Measurements from ENCODE around the gene CBX8. TPM values are rescaled to one million over a fixed set of nuclear protein-coding genes. Genes with fewer than 3 reads are reported as not detected.
"Not testable (repeated sequence)": the region's sequence is repeated elsewhere in the genome, so short reads cannot be mapped to it uniquely, and the experiment has no call there.

CBX8 gene
- total RNA-seq, 2 experiments from 2014 or later, result 4.3 to 6.4 TPM

- no peaks in the 10 kb centered on the region for H3K36me3 Mint-ChIP-seq (ENCODE audit: low read depth)
- peaks cover 30% of the 10 kb centered on the region for H3K27me3 Mint-ChIP-seq
- POLR2A ChIA-PET, result no interaction called here
- DNase-seq, result no peak
- H3K4me3 Mint-ChIP-seq, result no peak overlapping the region
- no peaks in the 10 kb centered on the region for H3K9me3 Mint-ChIP-seq
- H3K27ac Mint-ChIP-seq, result no peak overlapping the region
- CTCF ChIA-PET, result no interaction called here
- no peaks in the 10 kb centered on the region for H3K4me1 Mint-ChIP-seq
These were observed 25.6 kb downstream of the CBX8 start for GRCh38 chr17:79771276-79771675.

GRCh38 chr17:79769570-79770506 is 27.0 kb downstream of the CBX8 start:
- POLR2A ChIA-PET, result no interaction called here
- no peak for DNase-seq
- Mint-ChIP-seq H3K9me3 (no peaks in the 10 kb centered on the region), H3K27me3 (peaks cover 17% of the 10 kb centered on the region), H3K4me1 (no peaks in the 10 kb centered on the region), H3K27ac (no peak overlapping the region), H3K36me3 (ENCODE audit: low read depth) (no peaks in the 10 kb centered on the region), H3K4me3 (no peak overlapping the region)
- CTCF ChIA-PET, result interaction anchor here (0.6 kb wide), 1 partner anchor 222 kb away, joined by 4 read pairs; no protein-coding TSS in a partner anchor

GRCh38 chr17:79765708-79766107 is 31.2 kb downstream of the CBX8 start:
- no peaks in the 10 kb centered on the region for H3K4me1 Mint-ChIP-seq
- H3K27ac Mint-ChIP-seq, result no peak overlapping the region
- H3K4me3 Mint-ChIP-seq, result no peak overlapping the region
- CTCF ChIA-PET, result interaction anchor here (1.2 kb wide), 1 partner anchor 20 kb away, joined by 3 read pairs; no protein-coding TSS in a partner anchor
- no peaks in the 10 kb centered on the region for H3K9me3 Mint-ChIP-seq
- DNase-seq, result no peak
- H3K27me3 Mint-ChIP-seq, result peaks cover 5% of the 10 kb centered on the region
- no peaks in the 10 kb centered on the region for H3K36me3 Mint-ChIP-seq (ENCODE audit: low read depth)
- POLR2A ChIA-PET, result no interaction called here

GRCh38 chr17:79761894-79762589 is 34.8 kb downstream of the CBX8 start:
- H3K9me3 Mint-ChIP-seq, result no peaks in the 10 kb centered on the region
- CTCF ChIA-PET, result interaction anchor here (1.2 kb wide), 1 partner anchor 16 kb away, joined by 3 read pairs; no protein-coding TSS in a partner anchor
- POLR2A ChIA-PET, result no interaction called here
- peaks cover 15% of the 10 kb centered on the region for H3K27me3 Mint-ChIP-seq
- no peak overlapping the region for H3K4me3 Mint-ChIP-seq
- no peaks in the 10 kb centered on the region for H3K36me3 Mint-ChIP-seq (ENCODE audit: low read depth)
- H3K4me1 Mint-ChIP-seq, result no peaks in the 10 kb centered on the region
- no peak for DNase-seq
- no peak overlapping the region for H3K27ac Mint-ChIP-seq

GRCh38 chr17:79760197-79760906 is 36.5 kb downstream of the CBX8 start:
- ChIA-PET POLR2A (no interaction called here), CTCF (interaction anchor here (0.6 to 1.9 kb wide), 2 partner anchors 14 to 1169 kb away, joined by 3 to 4 read pairs; no protein-coding TSS in a partner anchor)
- Mint-ChIP-seq H3K4me3 (no peak overlapping the region), H3K4me1 (no peaks in the 10 kb centered on the region), H3K9me3 (no peaks in the 10 kb centered on the region), H3K27ac (no peak overlapping the region), H3K27me3 (peaks cover 15% of the 10 kb centered on the region), H3K36me3 (ENCODE audit: low read depth) (no peaks in the 10 kb centered on the region)
- DNase-seq, result no peak

- Mint-ChIP-seq H3K27ac (no peak overlapping the region), H3K9me3 (no peaks in the 10 kb centered on the region), H3K4me3 (no peak overlapping the region), H3K27me3 (peaks cover 15% of the 10 kb centered on the region), H3K36me3 (ENCODE audit: low read depth) (no peaks in the 10 kb centered on the region), H3K4me1 (no peaks in the 10 kb centered on the region)
- ChIA-PET CTCF (interaction anchor here (0.8 to 1.9 kb wide), 2 partner anchors 8 to 16 kb away, joined by 3 to 4 read pairs; no protein-coding TSS in a partner anchor), POLR2A (no interaction called here)
- no peak for DNase-seq
These were observed 38.6 kb downstream of the CBX8 start for GRCh38 chr17:79758271-79758670.

GRCh38 chr17:79757140-79757745 is 39.6 kb downstream of the CBX8 start:
- no peaks in the 10 kb centered on the region for H3K9me3 Mint-ChIP-seq
- H3K27me3 Mint-ChIP-seq, result peaks cover 15% of the 10 kb centered on the region
- DNase-seq, result no peak
- H3K4me1 Mint-ChIP-seq, result no peaks in the 10 kb centered on the region
- POLR2A ChIA-PET, result no interaction called here
- H3K36me3 Mint-ChIP-seq (ENCODE audit: low read depth), result no peaks in the 10 kb centered on the region
- CTCF ChIA-PET, result no interaction called here
- no peak overlapping the region for H3K27ac Mint-ChIP-seq
- H3K4me3 Mint-ChIP-seq, result no peak overlapping the region

GRCh38 chr17:79755591-79755990 is 41.3 kb downstream of the CBX8 start:
- ChIA-PET POLR2A (no interaction called here), CTCF (no interaction called here)
- DNase-seq, result no peak
- H3K9me3 Mint-ChIP-seq, result no peaks in the 10 kb centered on the region
- no peak overlapping the region for H3K27ac Mint-ChIP-seq
- no peak overlapping the region for H3K4me3 Mint-ChIP-seq
- no peaks in the 10 kb centered on the region for H3K4me1 Mint-ChIP-seq
- H3K27me3 Mint-ChIP-seq, result peaks cover 29% of the 10 kb centered on the region
- H3K36me3 Mint-ChIP-seq (ENCODE audit: low read depth), result no peaks in the 10 kb centered on the region

- CTCF ChIA-PET; H3K9me3 Mint-ChIP-seq; H3K27ac Mint-ChIP-seq; DNase-seq; H3K4me3 Mint-ChIP-seq; H3K4me1 Mint-ChIP-seq; POLR2A ChIA-PET; H3K36me3 Mint-ChIP-seq (ENCODE audit: low read depth): not testable (repeated sequence)
- H3K27me3 Mint-ChIP-seq, result peaks cover 33% of the 10 kb centered on the region
These were observed 42.0 kb downstream of the CBX8 start for GRCh38 chr17:79754903-79755302.

- H3K4me1 Mint-ChIP-seq, result no peaks in the 10 kb centered on the region
- no peak for DNase-seq
- no peaks in the 10 kb centered on the region for H3K36me3 Mint-ChIP-seq (ENCODE audit: low read depth)
- CTCF ChIA-PET, result no interaction called here
- H3K27ac Mint-ChIP-seq, result no peak overlapping the region
- H3K27me3 Mint-ChIP-seq, result peaks cover 38% of the 10 kb centered on the region
- H3K4me3 Mint-ChIP-seq, result no peak overlapping the region
- H3K9me3 Mint-ChIP-seq, result no peaks in the 10 kb centered on the region
- POLR2A ChIA-PET, result no interaction called here
These were observed 42.5 kb downstream of the CBX8 start for GRCh38 chr17:79754370-79754769.

GRCh38 chr17:79752175-79752574 is 44.7 kb downstream of the CBX8 start:
- Mint-ChIP-seq H3K4me3 (no peak overlapping the region), H3K9me3 (no peaks in the 10 kb centered on the region), H3K27ac (no peak overlapping the region), H3K36me3 (ENCODE audit: low read depth) (peaks cover 2% of the 10 kb centered on the region), H3K4me1 (peaks cover 4% of the 10 kb centered on the region), H3K27me3 (peaks cover 34% of the 10 kb centered on the region)
- DNase-seq, result no peak
- ChIA-PET POLR2A (no interaction called here), CTCF (interaction anchor here (1.2 kb wide), 1 partner anchor 11 kb away, joined by 3 read pairs; no protein-coding TSS in a partner anchor)

- H3K9me3 Mint-ChIP-seq, result no peaks in the 10 kb centered on the region
- H3K36me3 Mint-ChIP-seq (ENCODE audit: low read depth), result peaks cover 2% of the 10 kb centered on the region
- no peak for DNase-seq
- H3K4me1 Mint-ChIP-seq, result peaks cover 11% of the 10 kb centered on the region
- H3K27ac Mint-ChIP-seq, result no peak overlapping the region
- no peak overlapping the region for H3K4me3 Mint-ChIP-seq
- H3K27me3 Mint-ChIP-seq, result peaks cover 44% of the 10 kb centered on the region
- CTCF ChIA-PET, result interaction anchor here (1.2 kb wide), 1 partner anchor 9 kb away, joined by 3 read pairs; no protein-coding TSS in a partner anchor
- POLR2A ChIA-PET, result no interaction called here
These were observed 46.0 kb downstream of the CBX8 start for GRCh38 chr17:79750650-79751545.

All from activated CD4-positive, alpha-beta T cell treated with anti-CD3 and anti-CD28 coated beads, Interleukin-2, amount 10 ng/mL, durations not matched to agents 7 days and 5 days (primary cell).